Measurements from ENCODE around the gene H6PD.

Gene H6PD
- 64.2 to 88.1 reads per million in 2 donors for total RNA-seq

- peak; percentile 73 for DNase-seq
Observed at GRCh38 chr1:9234223-9235095, at the start of gene H6PD. Gene H6PD, plus strand, starts transcription at chr1:9234774. Its CDS starts 10,161 bp downstream, at chr1:9244935.

DNA sequence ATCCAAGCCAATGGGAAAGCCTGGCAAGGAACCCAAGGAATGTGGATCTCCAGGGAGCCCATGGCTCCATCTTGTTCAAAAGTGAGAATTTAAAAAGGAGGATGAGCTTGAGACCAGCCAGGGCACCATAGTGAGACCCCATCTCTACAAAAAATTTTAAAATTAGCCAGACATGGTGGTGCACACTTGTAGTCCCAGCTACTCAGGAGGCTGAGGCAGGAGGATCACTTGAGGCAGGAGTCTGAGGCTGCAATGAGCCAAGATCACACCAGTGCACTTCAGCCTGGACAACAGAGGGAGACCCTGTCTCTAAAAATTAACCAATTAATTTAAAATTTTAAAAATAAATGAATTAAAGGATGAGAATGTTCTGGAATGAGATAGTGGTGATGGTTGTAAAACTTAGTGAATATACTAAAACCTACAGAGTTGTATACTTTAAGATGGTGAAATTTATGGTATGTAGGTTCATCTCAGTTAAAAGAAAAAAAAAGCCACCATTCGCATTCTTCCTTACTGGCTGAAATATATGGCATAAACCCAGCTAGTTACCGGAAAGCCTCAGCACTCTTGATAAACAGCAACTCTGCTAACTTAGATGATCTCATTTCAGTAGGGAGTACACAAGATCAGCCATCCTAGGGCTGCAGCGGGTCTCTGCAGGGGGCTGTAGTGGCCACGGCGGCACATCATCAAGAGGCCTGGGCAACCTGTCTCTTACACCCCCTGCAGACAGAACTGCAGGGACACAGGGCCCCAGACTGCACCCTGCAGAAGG, 48.3 kb upstream of the H6PD start:
- DNase-seq, result no peak

- no peak for DNase-seq
Observed at GRCh38 chr1:9187004-9187403, 47.6 kb upstream of the H6PD start.

DNA sequence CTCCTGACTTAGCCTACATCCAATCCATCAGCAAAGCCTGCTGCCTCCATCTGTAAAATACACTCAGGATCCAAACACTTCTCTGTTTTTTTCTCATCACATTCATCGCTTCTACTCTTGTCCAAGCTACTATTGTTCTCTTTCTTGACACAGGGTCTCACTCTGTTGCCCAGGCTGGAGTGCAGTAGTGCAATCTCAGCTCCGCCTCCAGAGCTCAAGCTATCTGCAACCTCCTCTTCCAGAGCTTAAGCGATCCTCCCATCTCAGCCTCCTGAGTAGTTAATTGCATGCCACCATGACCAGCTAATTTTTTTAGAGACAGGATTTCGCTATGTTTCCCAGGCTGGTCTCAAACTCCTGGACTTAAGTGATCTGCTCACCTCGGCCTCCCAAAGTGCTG, 44.3 kb upstream of the H6PD start:
- no peak for DNase-seq

DNA sequence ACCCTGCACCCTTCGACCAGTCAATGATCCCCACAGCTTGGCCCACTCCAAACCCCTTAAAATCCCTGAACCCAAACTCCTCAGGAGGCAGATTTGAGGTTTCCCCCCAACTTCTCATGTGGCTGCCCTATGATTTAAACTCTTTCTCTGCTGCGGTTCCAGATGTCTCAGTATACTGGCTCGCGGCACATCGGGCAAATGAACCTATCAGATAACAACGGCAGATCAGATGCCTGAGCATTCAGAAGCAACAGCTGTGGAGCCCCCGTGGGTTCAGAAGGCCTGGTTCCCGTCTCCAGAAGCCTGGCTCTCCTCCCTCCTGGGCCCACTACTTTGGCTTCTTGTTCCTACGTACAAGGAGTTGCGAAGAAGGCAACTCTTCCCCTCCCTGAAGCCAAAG, 43.3 kb upstream of the H6PD start:
- no peak for DNase-seq

DNA sequence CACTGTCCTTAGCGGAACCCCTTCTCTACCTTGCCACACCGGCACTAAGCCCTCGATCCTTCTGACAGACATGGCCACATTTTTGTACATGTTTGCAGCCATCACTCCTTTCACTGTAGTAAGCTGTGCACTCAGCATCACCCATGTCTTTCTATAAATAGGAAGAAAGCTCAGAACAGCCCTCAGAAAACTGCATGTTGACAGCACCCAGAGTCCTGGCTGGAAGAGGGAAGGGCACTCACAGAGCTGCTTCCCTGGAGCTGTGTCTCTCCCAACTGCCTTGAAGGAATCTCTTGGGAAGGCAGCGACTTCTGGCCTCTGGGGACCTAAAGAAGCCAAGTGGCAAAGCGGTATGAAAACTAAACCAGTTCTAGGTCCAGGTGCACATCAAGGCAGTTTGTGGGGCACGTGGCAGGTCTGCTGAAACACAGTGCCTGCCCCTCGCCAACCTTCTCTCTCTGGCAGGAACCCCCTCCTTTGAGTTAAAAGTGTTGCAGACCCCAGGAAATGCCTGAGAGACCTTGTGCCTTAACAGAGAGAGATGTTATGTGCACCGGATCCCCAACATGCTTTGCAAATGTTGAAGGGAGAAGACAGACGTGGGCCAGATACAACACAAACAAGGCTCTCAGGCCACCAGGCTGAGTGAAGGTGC, 41.9 kb upstream of the H6PD start:
- no peak for DNase-seq

- DNase-seq, result no peak
Observed at GRCh38 chr1:9193233-9193625, 41.3 kb upstream of the H6PD start.

DNA sequence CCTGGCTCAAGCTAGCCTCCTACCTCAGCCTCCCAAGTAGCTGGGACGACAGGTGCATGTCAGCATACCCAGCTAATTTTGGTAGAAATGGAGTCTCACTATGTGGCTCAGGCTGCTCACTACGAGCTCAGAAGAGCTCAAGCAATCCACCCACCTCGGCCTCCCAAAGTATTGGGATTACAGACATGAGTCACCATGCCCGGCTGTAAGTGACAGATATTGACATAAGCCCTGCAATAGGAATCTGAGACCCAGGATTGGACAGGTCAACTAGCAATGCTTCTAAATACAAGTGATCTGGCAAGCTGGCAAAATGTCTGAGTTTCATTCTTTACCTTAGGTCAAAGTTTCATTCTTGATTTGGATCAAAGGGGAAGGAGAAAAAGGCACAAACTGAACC, 40.5 kb upstream of the H6PD start:
- no peak for DNase-seq

DNA sequence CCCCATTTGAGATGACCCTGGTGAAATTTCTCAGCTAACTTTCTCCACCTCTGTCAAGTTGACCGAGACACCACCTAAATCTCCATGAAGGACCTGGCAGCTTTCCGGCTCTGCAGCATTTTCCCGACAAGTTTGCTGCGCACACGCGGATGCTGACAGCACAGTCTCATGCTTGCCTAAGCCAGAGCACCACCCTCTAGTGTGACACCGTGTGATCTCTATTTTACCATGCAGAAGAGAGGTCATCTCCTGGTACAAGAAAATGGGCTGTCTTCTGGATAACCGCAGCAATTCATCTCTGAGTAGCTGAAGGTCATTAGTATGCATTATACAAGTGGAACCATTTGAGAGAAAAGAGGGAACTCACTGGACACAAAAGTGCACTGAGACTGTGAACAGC, 38.9 kb upstream of the H6PD start:
- no peak for DNase-seq

GRCh38 chr1:9196129-9197040, 38.2 kb upstream of the H6PD start:
- DNase-seq, result peak; percentile 45

DNA sequence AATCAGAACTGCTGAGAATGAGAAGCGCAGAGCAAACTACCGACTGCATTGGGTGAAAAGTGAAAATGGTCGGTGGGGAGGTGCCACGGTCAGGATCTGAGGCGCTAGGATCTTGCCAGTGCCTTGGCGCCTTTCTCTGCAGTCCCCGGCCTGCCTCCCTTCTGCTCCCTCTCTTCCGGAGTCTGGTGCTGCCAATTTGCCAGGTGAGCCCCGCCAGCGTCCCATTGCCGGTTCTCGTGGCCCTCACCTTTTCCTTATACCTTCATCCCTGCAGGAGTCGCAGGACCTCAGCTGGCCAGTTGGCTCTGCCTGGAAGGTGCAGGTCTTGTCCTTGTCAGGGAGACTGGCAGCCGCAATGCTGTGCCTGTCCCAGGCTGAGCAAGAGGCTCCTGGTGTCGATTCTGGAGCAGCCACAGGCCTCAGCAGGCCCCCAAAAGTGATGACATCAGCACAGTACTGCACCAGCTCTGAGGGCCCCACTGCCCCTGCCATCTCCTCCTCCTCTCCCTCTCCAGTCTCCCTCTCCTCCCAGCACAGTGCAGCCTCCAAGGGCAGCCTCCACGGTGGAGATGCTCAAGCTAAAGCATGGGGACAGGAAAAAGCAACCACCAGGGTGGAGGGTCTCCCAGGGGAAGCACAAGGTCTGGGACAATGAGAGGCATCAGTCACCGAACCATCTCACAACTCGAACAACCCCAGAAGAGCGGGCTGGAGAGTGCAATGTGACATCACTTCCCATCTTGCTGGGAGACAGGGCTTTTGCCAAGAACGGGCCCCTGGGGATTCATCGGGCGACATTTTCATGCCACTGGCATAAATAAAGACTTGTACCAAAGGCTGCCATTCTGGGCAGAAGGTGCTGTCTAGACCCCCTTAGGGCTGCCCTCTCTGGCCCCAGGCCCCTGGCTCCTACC, 37.1 kb upstream of the H6PD start:
- DNase-seq, result no peak

DNA sequence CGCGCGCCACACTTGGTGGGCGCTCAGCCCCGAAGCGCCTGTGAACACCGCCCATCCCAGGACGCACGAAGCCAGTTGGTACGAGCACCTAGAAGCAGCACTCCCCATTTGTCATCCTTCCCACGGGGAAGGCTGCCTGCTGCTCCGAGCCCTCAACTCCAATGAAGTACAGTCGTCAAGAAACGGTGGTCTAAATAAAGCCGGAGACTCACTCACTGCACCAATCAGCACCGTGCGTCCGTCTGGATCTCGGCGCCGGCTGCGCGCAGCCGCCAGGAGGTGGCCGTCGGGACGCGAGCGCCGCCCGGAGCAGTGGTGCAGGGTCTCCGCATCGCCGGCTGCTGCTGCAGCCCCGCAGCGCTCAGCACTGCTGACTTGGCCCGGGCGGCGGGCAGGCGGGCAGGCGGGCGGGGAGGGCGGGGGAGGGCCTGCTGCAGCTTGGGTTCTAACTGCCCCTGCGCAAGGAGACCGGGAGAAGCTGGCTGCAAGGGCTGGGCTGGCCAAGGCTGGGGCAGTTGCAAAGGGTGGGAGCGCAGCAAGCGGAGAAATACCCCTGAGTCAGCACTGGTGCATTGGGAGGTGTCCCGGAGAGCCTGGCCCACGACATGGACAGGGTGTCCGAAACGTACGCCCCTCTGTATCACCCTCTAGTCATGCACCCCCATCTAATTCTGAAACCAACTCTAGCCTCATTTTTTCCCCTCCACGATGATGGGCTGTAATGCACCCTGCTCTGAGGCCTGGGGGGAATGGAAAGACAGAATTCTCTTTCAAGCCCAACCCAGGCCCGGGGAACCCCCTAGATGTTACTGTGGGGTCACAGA, 35.8 kb upstream of the H6PD start:
- no peak for DNase-seq

GRCh38 chr1:9200441-9200840, 34.1 kb upstream of the H6PD start:
- DNase-seq, result no peak

DNA sequence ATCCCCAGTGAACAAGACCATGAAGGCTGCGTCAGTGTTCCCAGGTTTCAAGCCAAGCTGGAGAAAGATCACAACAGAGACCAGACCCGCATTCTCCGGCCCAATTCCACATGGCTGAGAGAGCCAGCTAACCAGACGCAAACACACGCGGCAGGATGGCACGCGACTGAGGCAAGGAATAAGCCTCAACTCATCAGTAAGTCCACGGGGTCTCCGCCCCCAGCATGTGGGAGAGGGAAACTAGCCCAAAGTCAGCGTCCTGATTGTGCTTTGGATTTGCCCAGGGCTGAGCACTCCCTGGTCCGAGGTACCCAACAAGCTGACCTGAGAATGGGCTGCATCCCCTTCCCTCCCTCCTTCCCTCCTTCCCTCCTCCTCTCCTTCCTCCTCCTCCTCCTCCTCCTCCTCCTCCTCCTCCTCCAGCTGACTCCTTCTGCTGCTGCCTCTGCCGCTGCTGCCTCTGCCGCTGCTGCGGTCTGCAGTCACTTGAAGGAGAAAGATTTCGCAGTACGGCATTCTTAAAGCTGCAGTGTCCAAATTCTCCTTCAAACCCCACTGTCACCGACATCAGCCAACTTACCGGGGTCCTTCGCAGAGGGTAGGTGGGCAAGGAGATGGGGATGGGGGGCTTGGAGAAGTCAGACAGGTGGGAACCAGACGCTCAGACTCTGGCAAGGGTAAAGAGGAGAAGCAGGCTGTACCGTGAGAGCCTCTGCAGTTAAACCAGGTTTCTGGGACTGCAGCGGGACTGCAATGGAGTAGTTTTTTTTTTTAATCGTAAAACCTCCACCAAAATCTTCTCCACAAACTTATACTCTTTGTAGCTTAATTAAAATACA, 33.0 kb upstream of the H6PD start:
- no peak for DNase-seq

DNA sequence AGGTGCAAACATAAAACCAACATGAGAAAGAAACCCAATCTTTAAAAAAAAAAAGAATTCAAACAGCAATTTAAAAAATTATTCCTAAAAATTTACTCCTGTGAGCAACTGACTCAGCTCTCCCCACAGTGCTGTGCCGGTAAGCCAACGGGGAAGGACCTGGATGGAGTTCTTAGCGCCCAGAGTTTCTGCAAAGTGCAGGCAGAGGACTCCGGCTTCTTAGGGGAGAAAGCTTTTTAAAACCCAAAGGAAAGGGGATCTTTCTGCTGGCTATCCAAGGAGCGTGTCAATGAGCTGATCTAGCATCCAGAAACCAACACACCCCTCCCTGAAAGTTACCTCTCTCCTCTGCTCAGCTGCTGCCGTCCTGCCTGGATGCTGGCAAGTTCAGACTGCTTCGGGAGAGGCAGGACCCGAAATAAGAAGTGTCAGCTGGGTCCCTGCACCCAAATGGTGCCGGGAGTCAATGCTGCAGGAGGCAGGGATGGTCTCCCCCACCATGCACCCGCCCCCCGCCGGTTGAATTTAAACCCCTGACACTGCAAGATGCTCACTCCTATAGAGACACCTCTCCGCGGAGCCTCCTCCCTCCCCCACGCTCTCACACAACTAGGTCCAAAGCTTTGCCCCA, 32.2 kb upstream of the H6PD start:
- DNase-seq, result no peak

DNA sequence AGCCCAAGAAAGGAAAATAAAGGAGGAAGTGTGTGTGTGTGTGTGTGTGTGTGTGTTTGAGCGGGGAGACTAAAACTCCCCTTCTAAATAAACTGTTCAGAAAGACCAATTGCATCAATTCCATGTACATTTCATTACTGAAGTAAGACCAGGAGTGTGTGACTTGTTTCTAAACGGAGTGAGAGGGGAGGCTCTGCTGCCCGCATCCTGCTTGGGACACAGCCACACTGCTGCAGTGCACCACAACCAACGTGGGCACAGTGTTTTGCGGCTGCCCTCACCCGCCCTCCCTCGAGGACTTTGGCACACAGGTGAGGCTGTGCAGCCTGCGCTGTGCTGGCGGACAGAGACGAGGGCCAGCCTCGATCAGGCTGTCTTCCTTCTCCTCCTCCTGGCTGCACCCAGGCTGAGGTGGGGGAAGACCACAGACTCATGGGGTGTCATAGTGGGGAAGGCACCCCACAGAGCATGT, 31.0 kb upstream of the H6PD start:
- DNase-seq, result no peak

GRCh38 chr1:9204156-9204720, 30.3 kb upstream of the H6PD start:
- DNase-seq, result no peak

GRCh38 chr1:9207086-9207485, 27.5 kb upstream of the H6PD start:
- DNase-seq, result no peak
